WERI-Rb-1 (cell line): ENCODE results near the gene CUX1.

Source experiments
- DNase-seq: peaks from one replicate; pipeline ENCODE4 v3.0.0-alpha.2; 2020
- H3K27ac ChIP-seq: fragments of 250-450 bp; sonication (Bioruptor Pico); 2 replicates; pipeline ENCODE4 v1.5.1; 2020; ENCODE audit warnings: mild to moderate bottlenecking, moderate library complexity
- H3K27me3 ChIP-seq: fragments of 250-450 bp; sonication (Bioruptor Pico); 2 replicates; pipeline ENCODE4 v1.5.1; 2021; ENCODE audit warnings: mild to moderate bottlenecking, low read depth, moderate library complexity; ENCODE audit not compliant: insufficient read depth, severe bottlenecking
- H3K36me3 ChIP-seq: fragments of 250-450 bp; sonication (Bioruptor Pico); 2 replicates; pipeline ENCODE4 v1.5.1; 2020; ENCODE audit warnings: mild to moderate bottlenecking, moderate library complexity
- H3K4me3 ChIP-seq: 2 replicates; pipeline ENCODE4 v1.5.1; 2011; ENCODE audit warnings: low read depth, mild to moderate bottlenecking, control low read depth, low read length
- H3K9me3 ChIP-seq: fragments of 250-450 bp; sonication (Bioruptor Pico); 2 replicates; pipeline ENCODE4 v1.5.1; 2021; ENCODE audit warnings: mild to moderate bottlenecking, moderate library complexity; ENCODE audit not compliant: severe bottlenecking
- CTCF ChIP-seq: IDR thresholded peaks from 2 replicates; pipeline ENCODE4 v1.5.1; 2011; ENCODE audit warnings: low read depth, mild to moderate bottlenecking, control low read depth, inconsistent platforms, low read length

CUX1 gene

GRCh38 chr7:101874028-101874427 is 56.6 kb downstream of the CUX1 start:
- Histone ChIP-seq H3K27me3 (no peaks in the 10 kb centered on the region), H3K36me3 (no peaks in the 10 kb centered on the region), H3K27ac (no peak overlapping the region), H3K4me3 (no peak overlapping the region), H3K9me3 (no peaks in the 10 kb centered on the region)
- no peak for TF ChIP-seq CTCF
- DNase-seq, result no peak

GRCh38 chr7:101875283-101875846 is 57.9 kb downstream of the CUX1 start:
- Histone ChIP-seq H3K27me3 (no peaks in the 10 kb centered on the region), H3K4me3 (no peak overlapping the region), H3K9me3 (no peaks in the 10 kb centered on the region), H3K27ac (no peak overlapping the region), H3K36me3 (no peaks in the 10 kb centered on the region)
- TF ChIP-seq CTCF, result no peak
- DNase-seq, result no peak

GRCh38 chr7:101877882-101878591 is 60.6 kb downstream of the CUX1 start:
- no peak for TF ChIP-seq CTCF
- no peaks in the 10 kb centered on the region for H3K36me3 ChIP-seq
- no peak overlapping the region for H3K4me3 ChIP-seq
- H3K27ac ChIP-seq, result no peak overlapping the region
- DNase-seq, result no peak
- H3K27me3 ChIP-seq, result no peaks in the 10 kb centered on the region
- H3K9me3 ChIP-seq, result no peaks in the 10 kb centered on the region

DNA sequence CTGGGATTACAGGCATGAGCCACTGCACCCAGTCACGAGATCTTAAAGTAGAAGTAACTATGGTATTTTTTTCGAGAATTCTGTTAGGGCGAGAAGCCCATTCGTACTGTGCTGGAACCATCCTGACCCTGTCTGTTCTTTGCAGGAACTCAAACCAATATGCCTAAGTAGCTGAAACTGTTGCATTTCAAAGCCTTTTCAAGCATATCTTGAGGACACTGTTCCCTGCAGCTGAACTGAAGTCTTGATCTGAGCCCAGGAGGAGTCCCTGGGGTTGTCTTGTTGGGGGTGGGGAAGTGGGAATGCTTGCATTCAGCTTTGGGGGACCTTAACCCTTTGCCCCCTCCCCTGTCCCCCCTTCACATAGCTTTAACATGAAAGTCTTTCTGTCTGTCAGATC is 61.5 kb downstream of the CUX1 start:
- TF ChIP-seq CTCF, result no peak
- no peak for DNase-seq
- H3K36me3 ChIP-seq, result no peaks in the 10 kb centered on the region
- no peak overlapping the region for H3K27ac ChIP-seq
- H3K9me3 ChIP-seq, result no peaks in the 10 kb centered on the region
- no peaks in the 10 kb centered on the region for H3K27me3 ChIP-seq
- no peak overlapping the region for H3K4me3 ChIP-seq

DNA sequence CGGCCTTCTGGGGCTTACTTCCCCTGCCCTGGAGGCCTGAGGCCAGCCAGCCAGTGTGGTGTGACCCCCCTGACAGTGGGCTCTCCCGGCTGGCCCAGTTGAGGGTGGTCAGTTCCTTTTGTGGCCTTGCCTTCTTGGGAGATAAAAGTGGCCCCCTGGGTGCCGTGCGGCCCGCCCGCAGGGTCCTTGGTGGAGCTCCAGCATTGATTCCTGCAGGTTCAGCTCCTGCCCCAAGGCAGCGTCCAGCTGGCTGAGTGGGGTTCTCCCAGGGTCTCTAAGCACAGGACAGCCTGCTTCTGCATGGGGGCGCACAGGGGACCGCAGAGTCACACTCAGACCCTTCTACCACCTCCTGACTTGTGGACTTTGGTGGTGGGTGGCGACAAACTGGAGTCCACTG is 62.1 kb downstream of the CUX1 start:
- no peak for TF ChIP-seq CTCF
- Histone ChIP-seq H3K9me3 (no peaks in the 10 kb centered on the region), H3K27ac (no peak overlapping the region), H3K4me3 (no peak overlapping the region), H3K27me3 (no peaks in the 10 kb centered on the region), H3K36me3 (no peaks in the 10 kb centered on the region)
- DNase-seq, result no peak
